AG04450 (cell line): ENCODE results near the gene CACHD1. TPM values are rescaled to one million over a fixed set of nuclear protein-coding genes. Genes with fewer than 3 reads are reported as not detected.

Source experiments
- CTCF ChIA-PET: fragments of 300-600, 350-600 bp; formaldehyde crosslinking; extraction: SDS; loops from one replicate; lab custom pipeline; 2022; ENCODE audit warnings: antibody characterized with exemption, inconsistent platforms; lab: Charles Lee
- POLR2A ChIA-PET: fragments of 350-600 bp; formaldehyde crosslinking; extraction: SDS; loops from one replicate; lab custom pipeline; 2021; ENCODE audit warnings: antibody characterized with exemption, inconsistent platforms; lab: Yijun Ruan, JAX
- DNase-seq: peaks from one replicate; pipeline ENCODE4 v3.0.0-alpha.2; 2011; ENCODE audit warnings: low read depth, low spot score
- H3K27ac ChIP-seq: one replicate; pipeline ENCODE4 v1.5.1; 2012; ENCODE audit warnings: low read depth, low read length, control low read depth
- H3K27me3 ChIP-seq: one replicate; pipeline ENCODE4 v1.6.0; 2012; ENCODE audit warnings: low read length; ENCODE audit not compliant: control insufficient read depth, insufficient read depth
- H3K4me3 ChIP-seq: 2 replicates; pipeline ENCODE4 v1.5.1; 2011; ENCODE audit warnings: mild to moderate bottlenecking, low read depth, low read length, control low read depth
- H3K9me3 ChIP-seq: 2 replicates; pipeline ENCODE4 v1.5.1; 2012; ENCODE audit warnings: low read length; ENCODE audit not compliant: control insufficient read depth, insufficient read depth
- polyA plus RNA-seq: library from polyadenylated mRNA; depleted of rRNA; stranded (reverse); fragments of >200 nt; gene quantifications from 2 replicates; pipeline ENCODE4 v1.2.3, GENCODE V29; 2011
- TF ChIP-seq, protein P1 (sequence below): IDR thresholded peaks from 2 replicates; pipeline ENCODE4 v1.5.1; 2011; ENCODE audit warnings: low read depth, low read length, control low read depth, inconsistent platforms

CACHD1 gene
- polyA plus RNA-seq, 1 experiment: 3.5 TPM

GRCh38 chr1:64527786-64528185, 57.9 kb downstream of the CACHD1 start:
- ChIA-PET POLR2A (no interaction called here), CTCF (no interaction called here)
- no peak for DNase-seq
- H3K27ac ChIP-seq: no peak overlapping the region
- H3K9me3 ChIP-seq: no peaks in the 10 kb centered on the region
- H3K27me3 ChIP-seq: no peaks in the 10 kb centered on the region
- TF ChIP-seq, protein P1, sequence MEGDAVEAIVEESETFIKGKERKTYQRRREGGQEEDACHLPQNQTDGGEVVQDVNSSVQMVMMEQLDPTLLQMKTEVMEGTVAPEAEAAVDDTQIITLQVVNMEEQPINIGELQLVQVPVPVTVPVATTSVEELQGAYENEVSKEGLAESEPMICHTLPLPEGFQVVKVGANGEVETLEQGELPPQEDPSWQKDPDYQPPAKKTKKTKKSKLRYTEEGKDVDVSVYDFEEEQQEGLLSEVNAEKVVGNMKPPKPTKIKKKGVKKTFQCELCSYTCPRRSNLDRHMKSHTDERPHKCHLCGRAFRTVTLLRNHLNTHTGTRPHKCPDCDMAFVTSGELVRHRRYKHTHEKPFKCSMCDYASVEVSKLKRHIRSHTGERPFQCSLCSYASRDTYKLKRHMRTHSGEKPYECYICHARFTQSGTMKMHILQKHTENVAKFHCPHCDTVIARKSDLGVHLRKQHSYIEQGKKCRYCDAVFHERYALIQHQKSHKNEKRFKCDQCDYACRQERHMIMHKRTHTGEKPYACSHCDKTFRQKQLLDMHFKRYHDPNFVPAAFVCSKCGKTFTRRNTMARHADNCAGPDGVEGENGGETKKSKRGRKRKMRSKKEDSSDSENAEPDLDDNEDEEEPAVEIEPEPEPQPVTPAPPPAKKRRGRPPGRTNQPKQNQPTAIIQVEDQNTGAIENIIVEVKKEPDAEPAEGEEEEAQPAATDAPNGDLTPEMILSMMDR: no peak
- no peak overlapping the region for H3K4me3 ChIP-seq

GRCh38 chr1:64530969-64531692, 61.2 kb downstream of the CACHD1 start:
- DNase-seq: no peak
- H3K27ac ChIP-seq: no peak overlapping the region
- H3K9me3 ChIP-seq: no peaks in the 10 kb centered on the region
- H3K27me3 ChIP-seq: no peaks in the 10 kb centered on the region
- ChIA-PET CTCF (interaction anchor here (0.7 kb wide), 1 partner anchor 37 kb away, joined by 3 read pairs; no protein-coding TSS in a partner anchor), POLR2A (interaction anchor here (0.7 kb wide), 1 partner anchor 14 kb away, joined by 8 read pairs; no protein-coding TSS in a partner anchor)
- TF ChIP-seq, protein P1: no peak
- no peak overlapping the region for H3K4me3 ChIP-seq

- H3K27ac ChIP-seq: no peak overlapping the region
- no peak overlapping the region for H3K4me3 ChIP-seq
- CTCF ChIA-PET: interaction anchor here (0.6 kb wide), 1 partner anchor 709 kb away, joined by 8 read pairs; no protein-coding TSS in a partner anchor
- POLR2A ChIA-PET: no interaction called here
- no peak for DNase-seq
- no peaks in the 10 kb centered on the region for H3K9me3 ChIP-seq
- TF ChIP-seq, protein P1: no peak
- H3K27me3 ChIP-seq: no peaks in the 10 kb centered on the region
These were observed 62.7 kb downstream of the CACHD1 start for GRCh38 chr1:64532646-64533045.

GRCh38 chr1:64535938-64536835, 66.3 kb downstream of the CACHD1 start:
- Histone ChIP-seq H3K27me3 (no peaks in the 10 kb centered on the region), H3K27ac (no peak overlapping the region), H3K4me3 (no peak overlapping the region), H3K9me3 (no peaks in the 10 kb centered on the region)
- ChIA-PET POLR2A (no interaction called here), CTCF (interaction anchor here (0.6 kb wide), 1 partner anchor 289 kb away, joined by 4 read pairs; no protein-coding TSS in a partner anchor)
- TF ChIP-seq, protein P1: no peak
- DNase-seq: no peak
